Measurements from ENCODE around the gene FAM240A.

FAM240A gene

DNA sequence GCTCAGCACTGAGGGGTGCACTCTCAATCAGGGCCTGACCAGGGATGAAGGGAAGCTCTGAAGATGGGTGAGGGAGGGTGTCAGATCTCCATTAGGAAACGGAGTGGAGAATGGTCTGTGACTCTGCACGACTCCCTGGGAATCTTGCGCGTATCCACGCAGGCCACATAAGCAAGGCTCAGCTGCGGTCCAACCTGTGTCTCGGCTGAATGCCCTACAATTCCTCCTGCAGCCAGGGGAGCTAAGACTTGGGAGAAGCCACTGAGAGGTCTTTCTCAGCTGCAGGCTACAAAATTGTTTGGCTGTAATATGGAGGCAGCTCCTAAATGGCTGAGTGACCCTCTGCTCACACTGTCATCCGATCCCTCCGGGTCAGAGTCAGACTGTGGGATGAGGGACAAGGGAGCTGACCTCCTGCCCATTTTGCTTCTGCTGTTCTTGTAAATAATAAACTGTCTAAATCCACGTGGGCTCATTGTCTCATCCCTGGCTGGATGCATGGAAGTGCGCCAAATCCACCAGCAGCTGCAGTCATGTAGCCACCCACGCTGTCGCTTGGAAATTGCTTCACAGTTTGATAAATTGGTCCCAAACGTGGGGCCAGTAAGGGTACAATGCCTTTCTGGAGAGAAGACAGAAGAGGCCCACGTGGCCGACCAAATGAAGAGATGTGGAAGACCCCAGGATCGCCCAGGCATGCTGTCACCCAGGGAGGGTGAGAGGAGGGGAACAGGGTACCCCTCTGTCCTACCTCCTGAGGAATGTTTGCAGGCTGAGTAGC is 50.6 kb downstream of the FAM240A start:
- DNase-seq (ENCODE audit: low read depth): no peak

DNA sequence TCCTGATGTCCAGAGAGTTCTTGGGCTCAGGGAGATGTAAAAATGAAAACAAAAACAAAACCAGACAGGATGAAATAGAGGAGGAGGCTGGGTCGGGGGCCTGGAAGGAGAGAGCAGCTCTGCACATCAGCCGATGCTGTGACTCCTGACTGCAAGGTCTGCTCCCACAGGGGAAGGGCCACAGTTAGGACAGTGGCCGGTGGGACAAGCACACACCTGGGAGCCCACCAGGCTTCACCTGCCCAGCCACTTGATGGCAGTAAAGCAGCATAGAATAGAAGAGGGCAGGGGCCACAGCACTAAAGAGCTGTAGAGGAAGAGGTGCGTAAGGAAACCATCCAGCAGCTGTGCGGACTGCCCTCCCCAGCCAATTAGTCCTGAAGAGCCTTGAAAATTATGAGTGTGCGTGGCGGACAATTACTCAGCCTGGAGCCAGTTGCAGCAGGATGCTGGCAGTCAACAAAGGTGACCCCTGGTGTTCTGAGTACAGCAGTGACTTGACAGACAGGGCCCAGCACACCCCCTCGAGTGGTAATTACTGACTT is 51.3 kb downstream of the FAM240A start:
- DNase-seq (ENCODE audit: low read depth): no peak

DNA sequence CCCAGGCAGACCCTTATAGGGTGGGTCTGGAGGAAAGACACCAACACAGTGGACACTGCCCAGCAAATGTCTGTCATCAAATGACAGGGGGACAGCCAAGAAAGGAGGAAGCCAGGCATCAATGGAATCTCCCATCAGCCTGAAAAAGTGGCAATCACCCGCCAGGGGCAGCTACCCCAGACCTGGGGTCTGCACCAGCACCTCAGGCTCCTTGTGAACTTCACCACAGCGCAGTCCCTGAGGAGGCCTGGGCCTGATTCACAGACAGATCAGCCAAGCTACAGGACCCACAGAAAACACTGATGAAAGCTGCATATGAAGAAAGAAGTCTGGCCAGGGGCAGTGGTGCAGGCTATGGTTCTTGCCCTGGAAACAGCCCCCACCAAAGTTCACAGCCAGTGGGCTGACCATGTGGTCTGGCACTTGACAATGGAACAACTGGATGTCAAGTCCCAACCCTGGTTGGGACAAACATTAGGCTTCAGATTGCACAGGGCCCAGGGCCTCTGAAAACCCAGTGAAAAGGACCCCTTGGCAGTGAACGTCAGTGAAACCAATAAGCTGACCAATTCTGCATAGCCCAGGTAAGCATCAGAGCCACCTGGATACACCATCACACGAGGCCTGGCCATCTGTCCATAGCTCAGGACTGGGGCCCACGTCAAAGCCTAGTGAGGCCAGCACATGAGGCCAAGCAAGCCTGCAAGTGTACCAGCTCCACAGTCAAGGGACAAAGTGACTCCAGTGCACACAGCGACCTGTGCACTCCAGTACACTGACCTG is 52.1 kb downstream of the FAM240A start:
- no peak for DNase-seq (ENCODE audit: low read depth)

DNA sequence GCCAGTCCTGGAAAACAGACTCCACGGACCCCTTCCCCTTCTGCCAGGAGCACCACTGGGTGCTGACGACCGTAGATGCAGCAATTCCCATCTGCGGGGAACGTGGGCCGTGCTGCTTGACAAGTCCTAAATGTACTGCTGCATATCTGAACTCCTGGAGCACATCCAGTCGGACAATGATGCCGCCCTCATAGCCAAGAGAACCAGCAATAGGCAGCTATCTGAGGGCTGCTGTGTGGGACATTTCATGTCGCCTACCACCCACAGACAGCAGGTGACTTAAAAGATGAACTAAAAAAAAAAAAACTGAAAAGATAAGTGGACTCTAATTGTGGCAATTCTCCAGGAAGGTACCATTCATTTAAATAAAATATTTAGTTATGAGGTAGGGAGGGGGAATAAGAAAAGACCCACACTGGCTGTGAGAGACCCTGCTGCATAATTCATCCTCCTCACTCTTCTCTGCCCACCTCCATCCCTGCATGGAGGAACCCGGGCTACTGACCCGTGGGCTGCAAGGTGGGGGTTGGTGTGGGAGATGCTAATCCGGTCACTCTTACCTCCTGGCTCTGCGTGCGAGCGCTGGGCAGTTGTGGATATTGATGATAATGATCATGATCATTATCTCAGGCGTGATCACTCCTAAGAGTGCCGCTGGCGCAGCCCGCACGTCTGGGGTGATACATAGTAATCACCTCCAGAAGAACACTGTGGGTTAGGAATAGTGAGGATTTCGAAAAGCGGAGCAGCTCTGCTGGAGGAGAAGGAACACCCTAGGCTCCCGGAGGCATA is 52.8 kb downstream of the FAM240A start:
- no peak for DNase-seq (ENCODE audit: low read depth)

DNA sequence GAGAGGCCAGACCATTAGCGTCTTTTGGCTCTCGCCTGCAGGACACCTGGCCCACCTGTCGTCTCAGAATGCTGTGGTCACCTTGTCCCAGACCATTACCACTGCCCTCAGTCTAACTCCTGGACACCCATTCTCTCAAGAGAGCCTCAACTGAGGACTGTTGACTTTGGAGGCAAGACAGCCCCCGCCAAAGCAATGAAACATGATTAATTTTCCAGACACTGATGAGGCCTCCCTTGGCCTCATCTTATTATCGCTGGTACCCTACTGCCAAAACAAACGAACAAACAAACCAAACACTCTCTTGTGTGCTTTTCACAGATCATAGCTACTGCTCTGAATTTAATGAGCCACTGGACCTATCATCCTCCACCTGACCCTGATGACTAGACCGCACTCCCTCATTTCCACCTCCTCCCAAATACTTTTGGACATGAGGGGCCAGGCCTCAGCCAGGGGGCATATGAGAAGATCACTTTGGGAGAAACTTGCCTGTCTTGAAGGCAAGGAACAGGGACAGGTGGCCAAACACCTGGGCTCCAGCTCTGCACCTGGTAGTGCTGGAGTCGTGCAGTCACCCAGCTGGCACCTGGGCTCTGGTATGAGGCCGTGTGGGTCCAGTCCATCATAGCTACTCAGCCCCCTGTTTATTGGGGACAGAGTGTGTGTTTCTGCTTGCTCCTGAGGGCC is 53.6 kb downstream of the FAM240A start:
- no peak for DNase-seq (ENCODE audit: low read depth)

DNA sequence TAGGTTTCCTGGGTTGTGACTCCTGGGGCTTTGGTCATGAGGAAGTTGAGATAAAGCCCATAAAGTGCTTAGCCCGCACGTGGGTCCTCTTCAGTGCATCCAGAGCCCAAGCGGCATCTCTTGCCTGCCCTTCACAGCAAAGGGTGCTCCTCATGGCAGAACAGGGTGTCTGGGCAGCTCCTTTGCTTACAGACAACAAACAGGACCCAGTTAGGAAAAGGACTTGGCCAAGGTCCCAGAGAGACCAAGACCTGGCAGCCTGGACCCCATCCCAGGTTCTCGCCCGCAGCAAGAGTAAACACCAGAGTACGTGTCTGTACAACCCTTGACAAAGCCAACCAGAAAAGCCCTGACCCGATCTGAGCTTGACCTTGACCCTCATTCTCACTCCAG is 54.1 kb downstream of the FAM240A start:
- DNase-seq (ENCODE audit: low read depth): no peak

DNA sequence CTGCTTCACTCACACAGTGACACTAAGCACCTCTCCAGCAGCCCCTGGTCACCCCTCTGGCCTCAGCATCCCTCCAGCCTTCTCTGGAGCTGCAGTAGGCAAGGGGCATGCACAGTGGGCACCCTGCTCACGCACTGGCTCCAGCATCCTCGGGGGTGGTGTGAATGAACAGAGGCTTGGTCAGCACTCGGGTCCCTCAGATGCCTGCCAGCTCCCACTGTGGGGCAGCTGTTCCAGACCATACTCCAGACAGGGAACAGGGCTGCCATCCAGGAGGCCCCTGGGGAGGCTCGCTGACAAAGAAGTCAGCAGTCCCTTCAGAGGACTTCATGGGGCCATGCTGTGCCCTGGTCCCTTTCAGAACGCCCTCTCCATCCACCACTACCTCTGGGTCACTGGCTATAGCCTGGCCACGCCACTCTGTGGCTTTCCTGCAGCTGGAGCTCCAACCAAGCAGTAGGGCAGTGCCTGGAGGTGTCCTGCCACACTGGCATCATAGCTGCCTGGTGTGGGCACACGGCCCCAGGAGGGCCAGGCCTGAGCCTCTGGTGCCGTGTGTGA is 54.8 kb downstream of the FAM240A start:
- no peak for DNase-seq (ENCODE audit: low read depth)

DNA sequence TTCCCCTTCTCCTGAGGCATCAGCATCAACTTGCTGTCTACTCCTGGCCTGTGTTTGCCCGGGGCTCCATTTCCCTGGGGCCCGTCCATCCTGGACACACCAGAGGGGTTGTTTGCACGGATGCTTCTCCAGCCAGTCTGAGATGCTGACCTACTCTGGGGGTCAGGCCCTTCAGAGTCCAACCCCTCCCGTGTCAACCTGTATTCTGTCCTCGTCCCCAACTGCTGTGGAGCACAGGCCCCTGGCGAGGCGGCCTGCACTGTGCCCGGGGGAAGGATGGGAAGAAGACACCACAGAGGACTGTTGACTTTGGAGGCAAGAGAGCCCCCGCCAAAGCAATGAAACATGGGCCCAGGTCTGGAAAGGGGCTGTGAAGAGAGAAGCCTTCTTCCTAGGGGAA is 55.3 kb downstream of the FAM240A start:
- no peak for DNase-seq (ENCODE audit: low read depth)

DNA sequence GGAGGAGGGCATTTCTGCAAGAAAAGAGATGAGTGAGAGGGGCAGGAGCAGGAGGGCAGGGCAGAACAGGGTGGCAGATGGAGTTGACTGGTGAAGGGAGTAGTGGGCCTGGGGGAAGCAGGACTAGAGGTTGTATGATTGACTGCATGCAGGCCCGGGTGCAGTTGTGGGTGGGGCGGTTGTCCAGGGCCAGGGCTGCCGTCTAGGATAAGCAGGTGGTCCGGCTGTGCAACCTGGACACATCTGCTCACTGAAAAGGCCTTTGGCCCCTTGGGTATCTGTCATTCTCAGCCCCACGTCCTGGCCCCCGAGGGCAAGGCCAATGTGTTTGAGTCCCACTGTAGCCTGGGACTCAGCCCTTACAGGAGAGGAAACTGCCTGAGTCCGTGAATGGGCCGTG is 55.8 kb downstream of the FAM240A start:
- no peak for DNase-seq (ENCODE audit: low read depth)

DNA sequence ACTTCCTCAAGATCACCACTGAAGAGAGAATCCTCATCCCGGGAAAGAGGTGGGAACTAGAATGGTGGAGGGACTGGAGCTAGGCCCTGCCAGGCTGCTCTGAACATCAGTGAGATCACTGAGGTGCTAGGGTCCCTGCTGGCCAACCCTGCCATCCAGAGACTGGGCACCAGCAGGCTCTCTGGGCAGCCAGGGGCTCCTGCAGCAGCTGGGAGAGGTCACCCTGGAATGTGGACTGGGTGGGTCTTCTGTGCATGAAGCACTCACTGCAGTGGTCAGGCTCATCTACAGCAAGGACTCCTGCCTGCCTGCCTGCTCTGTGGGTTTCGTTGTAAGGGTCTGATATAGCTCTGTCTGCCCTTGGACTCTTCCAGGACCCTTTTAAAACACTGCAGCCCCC is 56.3 kb downstream of the FAM240A start:
- DNase-seq (ENCODE audit: low read depth): no peak

DNA sequence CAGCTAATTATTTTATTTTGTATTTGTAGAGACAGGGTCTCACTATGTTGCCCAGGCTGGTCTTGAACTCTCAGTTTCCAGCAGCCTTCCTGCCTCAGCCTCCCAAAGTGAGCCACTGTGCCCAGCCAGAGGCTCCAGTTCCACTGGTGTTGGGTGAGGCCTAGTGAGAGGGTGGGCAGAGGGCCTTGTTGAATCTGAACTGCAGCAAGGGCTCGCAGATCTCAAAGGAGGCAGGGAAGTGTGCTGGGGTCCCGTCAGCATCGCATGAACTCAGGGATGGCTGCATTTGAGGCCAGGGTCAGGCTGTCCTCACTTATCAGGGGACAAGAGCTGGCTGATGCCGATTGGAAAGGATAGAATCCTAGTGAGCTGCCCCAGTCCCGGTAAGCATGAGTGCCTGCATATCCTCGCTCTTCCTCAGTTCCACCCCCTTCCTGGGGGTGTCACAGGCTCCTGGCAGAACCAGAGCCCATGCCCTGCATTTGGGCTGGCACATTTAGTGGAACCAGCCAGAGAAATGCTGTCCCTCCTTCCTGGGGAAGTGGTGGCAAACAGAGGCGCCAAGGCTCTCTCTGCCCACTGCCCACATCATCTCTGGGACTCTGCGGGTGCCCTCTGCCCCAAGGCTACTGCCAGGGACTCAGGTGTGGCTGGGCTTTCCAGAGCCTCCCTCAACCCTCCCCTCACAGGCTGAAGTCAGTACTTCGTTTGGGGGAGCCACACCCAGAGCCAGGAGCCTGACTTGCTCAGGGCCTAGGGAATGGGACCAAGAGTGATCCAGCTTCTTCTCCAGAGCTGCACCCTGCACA is 57.1 kb downstream of the FAM240A start:
- DNase-seq (ENCODE audit: low read depth): no peak

DNA sequence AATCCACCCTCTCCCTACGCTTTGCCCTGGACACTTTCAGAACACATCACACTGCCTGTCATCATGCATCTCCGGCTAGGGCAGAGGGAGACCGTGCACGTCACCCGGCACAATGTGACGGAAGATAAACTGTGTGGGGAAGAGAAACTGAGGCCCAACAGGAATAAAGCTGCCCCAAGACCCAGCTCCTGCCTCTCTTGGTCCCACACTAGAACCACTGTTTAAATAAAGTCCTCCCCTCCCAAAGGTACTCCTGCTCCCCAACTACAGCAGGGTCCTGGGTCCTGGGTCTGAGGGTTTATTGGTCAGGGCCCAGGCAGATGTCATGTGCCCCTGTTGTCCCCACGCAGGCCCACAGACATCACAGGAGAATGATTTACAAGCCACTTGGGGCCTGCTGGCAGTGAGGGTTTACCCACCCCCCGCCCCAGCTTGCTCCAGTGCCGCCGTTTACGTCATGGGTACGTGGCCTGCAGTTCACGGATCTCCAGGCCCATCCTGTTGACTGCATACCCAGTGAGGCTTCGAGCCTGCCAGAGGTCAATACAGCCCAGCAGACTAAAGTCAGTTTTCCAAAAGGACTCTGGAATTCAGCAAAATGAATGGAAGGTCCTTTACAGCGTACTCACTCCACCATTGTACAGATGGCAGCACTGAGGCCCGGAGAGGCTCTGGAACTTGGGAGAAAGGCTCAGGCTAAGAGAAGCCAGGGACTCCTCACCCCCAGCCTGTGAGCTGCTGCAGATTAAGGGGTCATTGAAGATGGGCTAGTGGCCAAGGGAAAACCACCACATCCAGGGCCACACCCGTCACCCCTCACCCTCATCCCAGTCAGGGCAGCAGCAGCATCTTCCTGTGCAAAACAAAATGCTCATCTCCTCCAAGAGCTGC is 57.9 kb downstream of the FAM240A start:
- no peak for DNase-seq (ENCODE audit: low read depth)

DNA sequence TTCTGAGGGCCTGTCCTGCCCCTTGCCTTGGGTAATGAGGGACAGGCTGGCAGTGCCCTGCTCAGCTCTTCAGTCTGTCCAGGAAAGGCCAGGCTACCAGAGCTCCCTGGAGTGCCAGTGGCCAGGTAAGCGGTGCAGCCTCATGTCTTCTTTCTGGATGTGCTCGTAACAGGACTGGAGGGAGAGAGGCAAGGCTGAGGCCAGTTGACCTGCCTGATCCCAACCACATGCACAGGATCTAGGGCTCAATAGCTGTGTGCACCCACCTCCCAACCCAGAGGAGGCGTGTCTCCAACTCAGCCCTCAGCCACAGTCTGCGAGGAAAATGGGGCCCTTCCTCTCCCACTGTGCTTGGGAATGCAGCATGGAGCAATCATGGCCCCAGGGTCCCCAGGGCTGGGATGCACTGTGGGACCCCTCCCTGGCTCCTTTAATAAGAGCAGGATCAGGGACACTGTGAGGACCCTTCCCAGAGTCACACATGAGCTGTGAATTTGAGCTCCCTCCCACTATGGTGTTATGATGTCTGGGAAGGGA is 58.6 kb downstream of the FAM240A start:
- DNase-seq (ENCODE audit: low read depth): no peak

DNA sequence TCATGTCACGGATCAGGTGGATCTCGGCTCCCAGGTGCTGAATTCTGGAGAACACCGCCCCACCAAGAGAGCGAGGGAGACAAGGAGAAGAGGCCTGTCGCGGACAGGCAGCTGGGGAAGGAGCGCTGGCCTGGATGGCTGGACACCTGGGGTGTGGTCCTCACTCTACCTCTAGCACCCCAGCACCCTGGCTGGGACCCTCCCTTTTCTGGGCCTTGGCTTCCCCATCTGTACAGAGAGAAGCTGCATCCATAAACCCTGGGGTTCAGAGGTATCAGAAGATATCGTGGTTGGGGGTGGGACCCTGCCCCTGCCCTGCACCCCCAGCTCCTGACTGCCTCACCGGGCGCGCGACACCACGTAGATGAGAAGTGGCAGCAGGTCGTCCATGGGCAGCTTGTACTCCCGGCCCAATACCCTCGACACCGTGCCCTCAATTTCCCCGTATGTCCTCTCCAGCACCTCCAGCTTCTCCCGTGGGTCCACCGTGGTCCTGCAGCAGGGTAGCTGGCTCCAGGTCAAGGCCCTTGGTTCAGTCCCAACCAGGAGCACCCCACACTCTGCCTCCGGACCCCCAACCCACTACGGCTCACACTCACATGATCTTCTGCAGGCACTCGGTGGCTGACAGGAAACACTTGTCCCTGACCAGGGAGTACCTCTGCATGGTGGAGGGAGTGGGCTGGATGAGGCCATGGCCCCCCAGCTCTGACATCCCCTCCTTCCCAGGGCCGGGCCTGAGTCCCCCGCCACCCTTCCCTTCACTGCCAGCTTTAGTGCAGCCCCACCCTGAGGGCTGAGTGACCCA is 59.4 kb downstream of the FAM240A start:
- DNase-seq (ENCODE audit: low read depth): no peak

DNA sequence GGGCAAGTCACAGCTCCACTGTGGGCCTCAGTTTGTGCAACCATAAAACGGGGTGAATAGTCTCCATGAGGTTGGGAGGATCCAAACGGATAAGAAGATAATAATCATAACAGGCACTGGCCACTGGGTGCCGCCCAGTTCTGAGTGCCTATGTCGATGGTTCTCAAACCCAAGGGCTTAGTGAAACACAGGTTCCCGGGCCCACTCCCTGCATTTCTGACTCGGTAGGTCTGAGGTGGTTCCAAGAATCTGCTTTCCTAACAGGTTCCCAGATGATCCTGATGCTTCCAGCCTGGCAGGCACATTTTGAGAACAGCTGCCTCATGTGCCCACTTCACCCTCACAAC is 60.0 kb downstream of the FAM240A start:
- no peak for DNase-seq (ENCODE audit: low read depth)

DNA sequence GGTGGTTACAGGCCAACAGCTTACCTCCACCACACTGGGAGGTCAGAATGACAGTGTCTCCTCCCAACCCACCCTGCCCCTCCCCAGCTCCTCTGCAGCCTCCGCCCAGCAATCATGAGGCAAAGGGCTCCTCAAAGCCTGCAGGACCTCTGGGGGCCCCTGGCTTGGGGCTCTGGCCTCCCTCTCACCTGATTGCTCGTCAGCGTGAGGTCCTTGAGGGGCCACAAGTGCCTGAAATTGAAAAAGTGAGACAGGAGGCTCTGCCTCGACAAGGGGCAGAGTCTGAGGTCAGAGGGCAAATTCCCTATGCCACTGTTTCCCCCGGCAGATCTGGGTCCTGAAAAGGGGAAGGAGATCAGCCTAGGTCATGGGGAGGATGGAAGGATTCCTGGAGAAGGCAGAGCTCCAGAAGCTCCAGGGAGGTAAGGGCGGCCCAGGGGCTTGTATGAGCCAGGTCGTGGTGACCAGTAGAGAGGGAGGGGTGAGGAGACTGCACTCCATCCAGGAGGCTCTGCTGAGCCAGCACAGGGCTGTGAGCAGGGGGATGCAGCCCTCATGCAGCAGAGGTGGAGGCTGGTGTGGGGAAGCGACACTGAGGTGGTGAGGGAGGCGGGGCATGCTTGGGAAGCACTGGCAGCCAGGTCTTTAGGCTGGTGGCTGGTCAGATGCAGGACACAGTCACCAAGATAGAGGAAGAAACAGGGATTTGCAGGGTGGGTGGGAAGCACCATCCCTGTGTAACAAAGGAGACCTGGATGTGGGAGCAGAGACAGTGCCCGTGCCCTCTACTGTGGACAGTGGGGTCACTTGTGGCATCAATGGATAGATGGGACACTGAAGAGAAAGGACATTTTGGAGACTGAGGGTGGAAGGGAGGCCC is 61.1 kb downstream of the FAM240A start:
- DNase-seq (ENCODE audit: low read depth): no peak

DNA sequence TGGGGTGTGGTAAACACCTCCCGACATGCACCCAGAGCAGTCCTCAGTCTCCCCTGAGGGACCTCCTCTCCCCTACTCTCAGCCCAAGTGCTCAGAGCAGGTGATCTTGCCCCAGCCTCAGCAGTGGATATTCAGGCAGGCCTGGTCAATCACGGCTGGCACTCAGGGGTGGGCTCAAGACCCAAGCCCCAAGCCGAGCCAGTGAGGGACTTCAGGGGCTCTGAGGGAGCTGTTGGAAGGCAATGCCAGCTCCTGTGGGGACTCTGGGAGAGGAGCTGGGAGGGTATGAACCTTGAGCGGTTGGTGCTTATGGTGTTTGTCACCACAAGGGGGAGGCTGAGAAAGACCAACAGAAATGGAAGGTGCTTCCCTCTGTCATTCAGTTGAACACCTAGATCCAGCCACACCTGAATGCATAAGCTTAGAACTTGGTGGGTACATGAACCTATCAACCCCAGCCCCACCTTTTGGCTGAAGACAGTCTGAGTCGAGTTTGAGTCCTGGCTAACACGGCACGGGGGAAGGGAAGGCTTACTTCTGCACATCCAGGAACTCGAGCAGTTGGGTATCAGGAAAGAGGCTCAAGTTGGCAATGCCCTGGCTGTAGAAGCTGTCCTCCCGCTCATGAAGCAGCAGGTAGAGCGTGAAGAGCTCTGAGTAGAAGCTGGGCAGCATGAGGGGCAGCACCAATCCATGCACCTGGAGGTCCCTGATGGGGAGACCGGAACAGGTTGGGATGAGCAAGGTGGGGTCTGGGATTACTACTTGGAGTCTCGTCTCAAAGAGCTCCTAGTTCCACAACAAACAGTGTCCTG is 61.9 kb downstream of the FAM240A start:
- DNase-seq (ENCODE audit: low read depth): no peak
